ENCODE measurements around the gene PCDHGA12. TPM values are rescaled to one million over a fixed set of nuclear protein-coding genes. Genes with fewer than 3 reads are reported as not detected.

PCDHGA12 gene
- total RNA-seq, 1 experiment from 2014 or later, result 0.11 TPM

GRCh38 chr5:141420855-141421488 lies 9.3 kb upstream of the PCDHGA12 start, which contains the start of gene PCDHGA11:
PCDHGA11 (plus strand) TSS chr5:141421051; CDS start chr5:141421228, 177 bp downstream.
- H3F3A ChIP-seq (ENCODE audit: low read length, unreplicated experiment), result no peaks in the 10 kb centered on the region
- no peak within 1 kb of the TSS for H3K4me2 ChIP-seq (ENCODE audit: low read length)
- no peak within 1 kb of the TSS for H3K27ac ChIP-seq (ENCODE audit: low read length)
- no peak within 1 kb of the TSS for H2AFZ ChIP-seq (ENCODE audit: low read length)
- H3K9me3 ChIP-seq (ENCODE audit: low read length), result no peaks in the 10 kb centered on the region
- BruUV-seq (replicated peaks), result no TSS peak
- no peaks in the 10 kb centered on the region for H3K9me2 ChIP-seq (replicated peaks; ENCODE audit: low read length)
- DNase-seq, result no peak
- no peaks in the 10 kb centered on the region; the same call in 1 of the 2 replicates for H3K36me3 ChIP-seq (ENCODE audit: low read depth, low read length)
- CTCF ChIA-PET, result interaction anchor here (0.6 kb wide), 1 partner anchor 250 kb away, joined by 3 read pairs; no protein-coding TSS in a partner anchor
- no peaks in the 10 kb centered on the region for H3K27me3 ChIP-seq (ENCODE audit: low read length)
- no peak; the same call in 1 of the 2 replicates for TF ChIP-seq CTCF (conservative IDR thresholded peaks at IDR 0.05; ENCODE audit: low read depth, low read length)
- TF ChIP-seq EZH2 (IDR thresholded peaks at IDR 0.05; ENCODE audit: low read length, unreplicated experiment), result no peak
- TF ChIP-seq EZH2phosphoT487 (IDR thresholded peaks at IDR 0.05; ENCODE audit: borderline replicate concordance, low read length), result no peak
- no peak within 1 kb of the TSS for H3K4me3 ChIP-seq (ENCODE audit: low read length)
- POLR2A ChIA-PET (ENCODE audit: unreplicated experiment), result no interaction called here
- intact Hi-C loops (cut with micrococcal nuclease), result no loop called here
- no peaks in the 10 kb centered on the region for H3K4me1 ChIP-seq (ENCODE audit: insufficient read depth, low read length)
- H3K9ac ChIP-seq (ENCODE audit: low read length), result no peak within 1 kb of the TSS
- H3K79me2 ChIP-seq (ENCODE audit: low read length), result no peaks in the 10 kb centered on the region
- no peaks in the 10 kb centered on the region for H4K20me1 ChIP-seq (ENCODE audit: low read length)
- no peak for ATAC-seq

GRCh38 chr5:141421489-141421855 lies 8.8 kb upstream of the PCDHGA12 start:
- no peak overlapping the region for H3K9ac ChIP-seq (ENCODE audit: low read length)
- H3F3A ChIP-seq (ENCODE audit: low read length, unreplicated experiment), result no peaks in the 10 kb centered on the region
- CTCF ChIA-PET, result interaction anchor here (0.6 kb wide), 1 partner anchor 250 kb away, joined by 3 read pairs; no protein-coding TSS in a partner anchor
- H3K4me3 ChIP-seq (ENCODE audit: low read length), result no peak overlapping the region
- H4K20me1 ChIP-seq (ENCODE audit: low read length), result no peaks in the 10 kb centered on the region
- H3K27ac ChIP-seq (ENCODE audit: low read length), result no peak overlapping the region
- no peaks in the 10 kb centered on the region for H3K79me2 ChIP-seq (ENCODE audit: low read length)
- no peaks in the 10 kb centered on the region; the same call in 1 of the 2 replicates for H3K36me3 ChIP-seq (ENCODE audit: low read depth, low read length)
- no peaks in the 10 kb centered on the region for H3K9me3 ChIP-seq (ENCODE audit: low read length)
- no peak for DNase-seq
- BruUV-seq (replicated peaks), result no TSS peak
- H3K9me2 ChIP-seq (replicated peaks; ENCODE audit: low read length), result no peaks in the 10 kb centered on the region
- POLR2A ChIA-PET (ENCODE audit: unreplicated experiment), result no interaction called here
- intact Hi-C loops (cut with micrococcal nuclease), result no loop called here
- H3K4me2 ChIP-seq (ENCODE audit: low read length), result no peak overlapping the region
- no peak for ATAC-seq
- TF ChIP-seq EZH2phosphoT487 (IDR thresholded peaks at IDR 0.05; ENCODE audit: borderline replicate concordance, low read length) (no peak), CTCF (conservative IDR thresholded peaks at IDR 0.05; ENCODE audit: low read depth, low read length) (no peak), EZH2 (IDR thresholded peaks at IDR 0.05; ENCODE audit: low read length, unreplicated experiment) (no peak)
- no peaks in the 10 kb centered on the region for H3K4me1 ChIP-seq (ENCODE audit: insufficient read depth, low read length)
- no peaks in the 10 kb centered on the region for H3K27me3 ChIP-seq (ENCODE audit: low read length)
- no peak overlapping the region for H2AFZ ChIP-seq (ENCODE audit: low read length)

- Histone ChIP-seq H3K4me2 (ENCODE audit: low read length) (no peak overlapping the region), H3K79me2 (ENCODE audit: low read length) (no peaks in the 10 kb centered on the region), H3K9me2 (replicated peaks; ENCODE audit: low read length) (no peaks in the 10 kb centered on the region), H3K27ac (ENCODE audit: low read length) (no peak overlapping the region), H3K4me3 (ENCODE audit: low read length) (no peak overlapping the region), H3K27me3 (ENCODE audit: low read length) (no peaks in the 10 kb centered on the region), H2AFZ (ENCODE audit: low read length) (no peak overlapping the region), H3F3A (ENCODE audit: low read length, unreplicated experiment) (no peaks in the 10 kb centered on the region), H3K36me3 (ENCODE audit: low read depth, low read length) (no peaks in the 10 kb centered on the region; the same call in 1 of the 2 replicates), H3K9me3 (ENCODE audit: low read length) (no peaks in the 10 kb centered on the region), H3K4me1 (ENCODE audit: insufficient read depth, low read length) (no peaks in the 10 kb centered on the region), H3K9ac (ENCODE audit: low read length) (no peak overlapping the region), H4K20me1 (ENCODE audit: low read length) (no peaks in the 10 kb centered on the region)
- POLR2A ChIA-PET (ENCODE audit: unreplicated experiment), result no interaction called here
- no peak for ATAC-seq
- TF ChIP-seq EZH2 (IDR thresholded peaks at IDR 0.05; ENCODE audit: low read length, unreplicated experiment) (no peak), EZH2phosphoT487 (IDR thresholded peaks at IDR 0.05; ENCODE audit: borderline replicate concordance, low read length) (no peak), CTCF (conservative IDR thresholded peaks at IDR 0.05; ENCODE audit: low read depth, low read length) (no peak)
- DNase-seq, result no peak
- intact Hi-C loops (cut with micrococcal nuclease), result no loop called here
- CTCF ChIA-PET, result no interaction called here
- BruUV-seq (replicated peaks), result no TSS peak
Observed at GRCh38 chr5:141422742-141423291, 7.5 kb upstream of the PCDHGA12 start.

All from PC-3 (cell line).